NCI-H2196 (cell line): ENCODE results near the gene VWC2L.

Experiments
- DNase-seq: peaks from one replicate; lab custom pipeline; 2025; ENCODE audit not compliant: unreplicated experiment; lab: John Stamatoyannopoulos, UW

VWC2L gene

GRCh38 chr2:214465363-214466146 lies 54.7 kb downstream of the VWC2L start:
- DNase-seq: no peak

GRCh38 chr2:214469728-214470127 lies 58.9 kb downstream of the VWC2L start:
- DNase-seq: no peak

GRCh38 chr2:214471382-214471781 lies 60.5 kb downstream of the VWC2L start:
- DNase-seq: no peak

- no peak for DNase-seq
These were observed 61.1 kb downstream of the VWC2L start for GRCh38 chr2:214471990-214472389.

GRCh38 chr2:214477305-214477704 lies 66.5 kb downstream of the VWC2L start:
- DNase-seq: no peak

GRCh38 chr2:214481204-214481603 lies 70.3 kb downstream of the VWC2L start:
- DNase-seq: peak; percentile 12

GRCh38 chr2:214482728-214483127 lies 71.9 kb downstream of the VWC2L start:
- DNase-seq: no peak

- peak; percentile 43 for DNase-seq
These were observed 73.4 kb downstream of the VWC2L start for GRCh38 chr2:214484239-214484638.

GRCh38 chr2:214484701-214485100 lies 73.8 kb downstream of the VWC2L start:
- DNase-seq: no peak

GRCh38 chr2:214489181-214489580 lies 78.3 kb downstream of the VWC2L start:
- no peak for DNase-seq

- no peak for DNase-seq
These were observed 78.8 kb downstream of the VWC2L start for GRCh38 chr2:214489702-214490101.

GRCh38 chr2:214492152-214492551 lies 81.3 kb downstream of the VWC2L start:
- peak; percentile 6 for DNase-seq

- DNase-seq: no peak
These were observed 81.8 kb downstream of the VWC2L start for GRCh38 chr2:214492608-214493007.

- DNase-seq: no peak
These were observed 86.6 kb downstream of the VWC2L start for GRCh38 chr2:214497489-214497888.

GRCh38 chr2:214503568-214503967 lies 92.7 kb downstream of the VWC2L start:
- no peak for DNase-seq

- no peak for DNase-seq
These were observed 93.9 kb downstream of the VWC2L start for GRCh38 chr2:214504599-214505376.

- DNase-seq: no peak
These were observed 96.2 kb downstream of the VWC2L start for GRCh38 chr2:214507032-214507431.

GRCh38 chr2:214514704-214515103 lies 103.8 kb downstream of the VWC2L start:
- no peak for DNase-seq

GRCh38 chr2:214515111-214515510 lies 104.3 kb downstream of the VWC2L start:
- no peak for DNase-seq

GRCh38 chr2:214519258-214519818 lies 108.5 kb downstream of the VWC2L start:
- DNase-seq: no peak

GRCh38 chr2:214529021-214529420 lies 118.2 kb downstream of the VWC2L start:
- DNase-seq: no peak

- no peak for DNase-seq
These were observed 118.7 kb downstream of the VWC2L start for GRCh38 chr2:214529514-214529913.
